Astrocyte (in vitro differentiated cells and primary cell): ENCODE measurements around the gene DNAAF5. TPM values are rescaled to one million over a fixed set of nuclear protein-coding genes. Genes with fewer than 3 reads are reported as not detected.
A peak's percentile ranks its signal among the peaks of the same experiment; 100 is the strongest.
"Not testable (repeated sequence)": the region's sequence is repeated elsewhere in the genome, so short reads cannot be mapped to it uniquely, and the experiment has no call there.

Experiments
- DNase-seq: peaks from one replicate; pipeline ENCODE4 v3.0.0-alpha.2; 2010; ENCODE audit warnings: low read depth
- FAIRE-seq: peaks from 2 replicates; lab custom pipeline; 2011; peaks lifted over from hg19 to GRCh38; lab: Jason Lieb, UNC
- H2AFZ ChIP-seq: 2 replicates; pipeline ENCODE4 v1.6.0; 2012; ENCODE audit warnings: low read depth, low read length, inconsistent platforms
- H3K27ac ChIP-seq: 2 replicates; pipeline ENCODE4 v1.5.1; 2011; ENCODE audit warnings: low read depth, low read length, inconsistent platforms
- H3K27me3 ChIP-seq: 2 replicates; pipeline ENCODE4 v1.6.0; 2011; ENCODE audit warnings: low read length, inconsistent platforms; ENCODE audit not compliant: insufficient read depth
- H3K36me3 ChIP-seq: 2 replicates; pipeline ENCODE4 v1.5.1; 2011; ENCODE audit warnings: low read length, inconsistent platforms; ENCODE audit not compliant: insufficient read depth
- H3K4me1 ChIP-seq: 2 replicates; pipeline ENCODE4 v1.5.1; 2011; ENCODE audit warnings: low read length, inconsistent platforms; ENCODE audit not compliant: insufficient read depth
- H3K4me2 ChIP-seq: 2 replicates; pipeline ENCODE4 v1.6.0; 2012; ENCODE audit warnings: low read length, inconsistent platforms
- H3K4me3 ChIP-seq: 2 replicates; pipeline ENCODE4 v1.5.1; 2011; ENCODE audit warnings: low read depth, mild to moderate bottlenecking, low read length, inconsistent platforms; ENCODE audit not compliant: insufficient read depth
- H3K79me2 ChIP-seq: 2 replicates; pipeline ENCODE4 v1.6.0; 2012; ENCODE audit warnings: mild to moderate bottlenecking, low read length, inconsistent platforms; ENCODE audit not compliant: insufficient read depth
- H3K9ac ChIP-seq: 2 replicates; pipeline ENCODE4 v1.6.0; 2012; ENCODE audit warnings: mild to moderate bottlenecking, low read length, inconsistent platforms
- H3K9me3 ChIP-seq: 2 replicates; pipeline ENCODE4 v1.5.1; 2012; ENCODE audit warnings: low read depth, mild to moderate bottlenecking, low read length, inconsistent platforms; ENCODE audit not compliant: insufficient read depth
- H4K20me1 ChIP-seq: 2 replicates; pipeline ENCODE4 v1.6.0; 2012; ENCODE audit warnings: low read length, inconsistent platforms; ENCODE audit not compliant: insufficient read depth
- H3K27ac Mint-ChIP-seq: one replicate; pipeline ENCODE4 v1.8.0; 2021; ENCODE audit warnings: mild to moderate bottlenecking, mixed read lengths; ENCODE audit not compliant: unreplicated experiment
- H3K27me3 Mint-ChIP-seq: one replicate; pipeline ENCODE4 v1.8.0; 2021; ENCODE audit warnings: low read depth, mixed read lengths; ENCODE audit not compliant: unreplicated experiment
- H3K36me3 Mint-ChIP-seq: one replicate; pipeline ENCODE4 v1.8.0; 2021; ENCODE audit warnings: low read depth, mixed read lengths; ENCODE audit not compliant: unreplicated experiment
- H3K4me1 Mint-ChIP-seq: one replicate; pipeline ENCODE4 v1.8.0; 2021; ENCODE audit warnings: low read depth, mixed read lengths; ENCODE audit not compliant: unreplicated experiment
- H3K4me3 Mint-ChIP-seq: one replicate; pipeline ENCODE4 v1.8.0; 2021; ENCODE audit warnings: mild to moderate bottlenecking, moderate library complexity, mixed read lengths; ENCODE audit not compliant: unreplicated experiment
- H3K9me3 Mint-ChIP-seq: one replicate; pipeline ENCODE4 v1.8.0; 2021; ENCODE audit warnings: mild to moderate bottlenecking, mixed read lengths; ENCODE audit not compliant: unreplicated experiment
- EZH2 ChIP-seq: IDR thresholded peaks from 2 replicates; pipeline ENCODE4 v1.6.1; 2012; ENCODE audit warnings: mild to moderate bottlenecking, low read length, inconsistent platforms; ENCODE audit not compliant: insufficient read depth
- total RNA-seq: library from RNA; stranded (reverse); gene quantifications from 2 replicates; pipeline ENCODE4 v1.2.1, GENCODE V29; 2021
- TF ChIP-seq, protein P1 (sequence below): IDR thresholded peaks from 2 replicates; pipeline ENCODE4 v1.5.1; 2011; ENCODE audit warnings: low read depth, mild to moderate bottlenecking, inconsistent platforms, low read length, moderate library complexity; ENCODE audit not compliant: insufficient read depth

DNAAF5 gene
- total RNA-seq, 1 donor from 2014 or later = 24.5 TPM

DNA sequence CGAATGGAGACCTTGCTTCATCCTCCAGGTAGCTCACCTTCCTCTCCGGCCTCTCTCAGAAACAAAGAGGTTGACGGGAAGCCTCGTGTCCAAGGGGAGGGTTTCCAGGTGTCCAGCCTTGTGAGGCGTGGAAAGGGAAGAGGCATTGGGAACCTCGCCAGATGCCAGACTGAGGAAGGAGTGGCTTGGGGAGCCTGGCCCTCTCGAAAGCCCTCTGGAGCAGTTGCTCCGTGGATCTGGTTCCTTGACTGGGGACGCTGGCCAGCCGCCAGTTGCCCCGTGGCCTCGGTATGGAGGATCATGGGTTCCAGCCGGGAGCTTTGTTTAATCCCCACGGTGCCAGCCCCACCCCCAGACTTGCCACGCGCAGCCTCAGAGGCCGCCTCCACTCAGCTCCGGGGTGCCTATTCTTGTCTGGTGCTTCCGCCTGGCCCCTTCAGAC is 75.5 kb downstream of the DNAAF5 start:
- H3K36me3 Mint-ChIP-seq = peaks cover 10% of the 10 kb centered on the region

DNA sequence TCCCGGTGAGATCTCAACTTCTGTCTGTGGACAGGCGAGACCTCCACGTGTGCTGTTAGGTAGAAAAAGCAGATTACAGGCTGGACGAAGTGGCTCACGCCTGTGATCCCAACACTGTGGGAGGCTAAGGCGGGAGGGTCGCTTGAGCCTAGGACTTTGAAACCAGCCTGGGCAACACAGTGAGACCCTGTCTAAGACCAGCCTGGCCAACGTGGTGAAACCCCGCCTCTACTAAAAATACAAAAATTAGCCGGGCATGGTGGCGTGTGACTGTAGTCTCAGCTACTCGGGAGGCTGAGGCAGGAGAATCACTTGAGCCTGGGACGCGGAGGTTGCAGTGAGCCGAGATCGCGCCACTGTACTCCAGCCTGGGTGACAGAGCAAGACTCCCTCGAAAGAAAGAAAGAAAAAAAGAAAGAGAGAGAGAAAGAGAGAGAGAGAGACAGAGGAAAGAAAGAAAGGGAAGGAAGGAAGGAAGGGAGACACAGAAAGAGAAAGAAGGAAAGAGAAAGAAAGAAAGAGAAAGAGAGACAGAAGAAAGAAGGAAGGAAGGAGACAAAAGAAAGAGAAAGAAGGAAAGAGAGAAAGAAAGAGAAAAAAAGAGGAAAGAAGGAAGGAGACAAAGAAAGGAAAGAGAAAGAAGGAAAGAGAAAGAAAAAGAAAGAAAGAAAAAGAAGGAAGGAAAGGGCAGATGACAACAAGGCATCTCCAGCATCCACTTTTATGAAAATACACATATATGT is 76.2 kb downstream of the DNAAF5 start:
- H3K4me2 ChIP-seq = peak overlapping the region; percentile 51
- no peaks in the 10 kb centered on the region for H3K36me3 ChIP-seq
- no peaks in the 10 kb centered on the region for H3K27me3 ChIP-seq
- no peaks in the 10 kb centered on the region for H3K4me1 Mint-ChIP-seq
- H3K79me2 ChIP-seq = no peaks in the 10 kb centered on the region
- H3K4me3 Mint-ChIP-seq = no peak overlapping the region
- H3K9me3 ChIP-seq = no peaks in the 10 kb centered on the region
- no peaks in the 10 kb centered on the region for H4K20me1 ChIP-seq
- DNase-seq (no peak), FAIRE-seq (no peak)
- H3K36me3 Mint-ChIP-seq = peaks cover 3% of the 10 kb centered on the region
- H3K9ac ChIP-seq = no peak overlapping the region
- H3K27ac ChIP-seq = no peak overlapping the region
- TF ChIP-seq, protein P1, sequence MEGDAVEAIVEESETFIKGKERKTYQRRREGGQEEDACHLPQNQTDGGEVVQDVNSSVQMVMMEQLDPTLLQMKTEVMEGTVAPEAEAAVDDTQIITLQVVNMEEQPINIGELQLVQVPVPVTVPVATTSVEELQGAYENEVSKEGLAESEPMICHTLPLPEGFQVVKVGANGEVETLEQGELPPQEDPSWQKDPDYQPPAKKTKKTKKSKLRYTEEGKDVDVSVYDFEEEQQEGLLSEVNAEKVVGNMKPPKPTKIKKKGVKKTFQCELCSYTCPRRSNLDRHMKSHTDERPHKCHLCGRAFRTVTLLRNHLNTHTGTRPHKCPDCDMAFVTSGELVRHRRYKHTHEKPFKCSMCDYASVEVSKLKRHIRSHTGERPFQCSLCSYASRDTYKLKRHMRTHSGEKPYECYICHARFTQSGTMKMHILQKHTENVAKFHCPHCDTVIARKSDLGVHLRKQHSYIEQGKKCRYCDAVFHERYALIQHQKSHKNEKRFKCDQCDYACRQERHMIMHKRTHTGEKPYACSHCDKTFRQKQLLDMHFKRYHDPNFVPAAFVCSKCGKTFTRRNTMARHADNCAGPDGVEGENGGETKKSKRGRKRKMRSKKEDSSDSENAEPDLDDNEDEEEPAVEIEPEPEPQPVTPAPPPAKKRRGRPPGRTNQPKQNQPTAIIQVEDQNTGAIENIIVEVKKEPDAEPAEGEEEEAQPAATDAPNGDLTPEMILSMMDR = no peak
- no peak for TF ChIP-seq EZH2
- no peak overlapping the region for H3K27ac Mint-ChIP-seq
- peaks cover 7% of the 10 kb centered on the region for H3K9me3 Mint-ChIP-seq
- H3K4me3 ChIP-seq = no peak overlapping the region
- no peaks in the 10 kb centered on the region for H3K27me3 Mint-ChIP-seq
- H2AFZ ChIP-seq = no peak overlapping the region
- H3K4me1 ChIP-seq = no peaks in the 10 kb centered on the region

More for the DNA sequence above, 75.5 kb downstream of the DNAAF5 start:
- Histone ChIP-seq H3K79me2 (no peaks in the 10 kb centered on the region), H3K4me3 (no peak overlapping the region), H3K36me3 (no peaks in the 10 kb centered on the region), H2AFZ (peak overlapping the region; percentile 77), H3K27ac (no peak overlapping the region), H3K27me3 (no peaks in the 10 kb centered on the region), H4K20me1 (no peaks in the 10 kb centered on the region), H3K9ac (no peak overlapping the region), H3K9me3 (no peaks in the 10 kb centered on the region), H3K4me1 (no peaks in the 10 kb centered on the region), H3K4me2 (peak overlapping the region; percentile 51)
- no peak for DNase-seq
- FAIRE-seq = no peak
- Mint-ChIP-seq H3K4me1 (no peaks in the 10 kb centered on the region), H3K9me3 (peaks cover 10% of the 10 kb centered on the region), H3K27ac (no peak overlapping the region), H3K27me3 (no peaks in the 10 kb centered on the region), H3K4me3 (no peak overlapping the region)
- TF ChIP-seq, protein P1 = no peak
- TF ChIP-seq EZH2 = no peak

DNA sequence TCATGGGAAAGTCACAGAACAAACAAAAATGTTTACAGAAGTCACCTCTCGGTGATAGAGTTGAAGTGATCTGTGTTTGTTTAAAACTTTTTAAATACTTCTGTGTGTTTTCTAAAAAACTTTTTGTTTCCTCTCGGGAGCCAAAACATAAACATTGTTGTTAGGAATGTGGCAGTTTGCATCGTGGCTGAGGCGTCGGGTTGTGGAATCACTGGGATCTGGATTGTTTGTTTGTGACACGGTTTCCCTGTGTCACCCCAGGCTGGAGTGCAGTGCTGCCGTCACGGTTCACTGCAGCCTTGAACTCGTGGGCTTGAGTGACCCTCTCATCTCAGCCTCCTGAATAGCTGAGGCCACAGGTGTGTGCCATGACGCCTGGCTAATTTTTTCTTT is 76.7 kb downstream of the DNAAF5 start:
- TF ChIP-seq EZH2 = no peak
- TF ChIP-seq, protein P1 = no peak
- Mint-ChIP-seq H3K27me3 (no peaks in the 10 kb centered on the region), H3K36me3 (peaks cover 2% of the 10 kb centered on the region), H3K4me1 (no peaks in the 10 kb centered on the region), H3K27ac (no peak overlapping the region), H3K9me3 (peaks cover 11% of the 10 kb centered on the region), H3K4me3 (no peak overlapping the region)
- H3K4me3 ChIP-seq = no peak overlapping the region
- no peak for DNase-seq
- no peak for FAIRE-seq
- H3K4me1 ChIP-seq = no peaks in the 10 kb centered on the region
- no peak overlapping the region for H3K9ac ChIP-seq
- no peak overlapping the region for H3K4me2 ChIP-seq
- no peak overlapping the region for H3K27ac ChIP-seq
- H2AFZ ChIP-seq = no peak overlapping the region
- no peaks in the 10 kb centered on the region for H3K79me2 ChIP-seq
- no peaks in the 10 kb centered on the region for H3K36me3 ChIP-seq
- no peaks in the 10 kb centered on the region for H3K9me3 ChIP-seq
- no peaks in the 10 kb centered on the region for H4K20me1 ChIP-seq
- no peaks in the 10 kb centered on the region for H3K27me3 ChIP-seq

DNA sequence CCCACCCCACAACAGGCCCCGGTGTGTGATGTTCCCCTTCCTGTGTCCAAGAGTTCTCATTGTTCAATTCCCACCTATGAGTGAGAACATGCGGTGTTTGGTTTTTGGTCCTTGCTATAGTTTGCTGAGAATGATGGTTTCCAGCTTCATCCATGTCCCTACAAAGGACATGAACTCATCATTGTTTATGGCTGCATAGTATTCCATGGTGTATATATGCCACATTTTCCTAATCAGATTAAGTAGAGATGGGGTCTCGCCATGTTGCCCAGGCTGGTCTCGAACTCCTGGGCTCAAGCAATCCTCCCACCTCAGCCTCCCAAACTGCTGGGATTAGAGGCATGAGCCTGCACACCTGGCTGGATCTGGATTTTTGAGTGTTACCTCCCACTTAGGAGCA is 77.3 kb downstream of the DNAAF5 start:
- not testable (repeated sequence) for H3K27ac Mint-ChIP-seq, H3K4me1 Mint-ChIP-seq, H3K27me3 ChIP-seq

More for the DNA sequence above, 77.3 kb downstream of the DNAAF5 start:
- not testable (repeated sequence) for H3K9me3 ChIP-seq, H2AFZ ChIP-seq, FAIRE-seq, H3K36me3 Mint-ChIP-seq, H3K36me3 ChIP-seq, H3K9ac ChIP-seq, H3K27ac ChIP-seq, H3K79me2 ChIP-seq, H3K4me3 ChIP-seq, H4K20me1 ChIP-seq, H3K4me3 Mint-ChIP-seq, H3K4me1 ChIP-seq, H3K27me3 Mint-ChIP-seq, H3K4me2 ChIP-seq, DNase-seq
- peaks cover 11% of the 10 kb centered on the region for H3K9me3 Mint-ChIP-seq
